Keratinocyte (primary cell): ENCODE data around the gene ITGB4. TPM values are rescaled to one million over a fixed set of nuclear protein-coding genes. Genes with fewer than 3 reads are reported as not detected.

Source experiments
- DNase-seq: peaks from one replicate; pipeline ENCODE4 v3.0.0-alpha.2; 2011; ENCODE audit warnings: low read depth, missing footprints, low spot score
- FAIRE-seq: peaks from 2 replicates; lab custom pipeline; 2011; peaks lifted over from hg19 to GRCh38; lab: Jason Lieb, UNC
- H2AFZ ChIP-seq: 2 replicates; pipeline ENCODE4 v1.6.0; 2012; ENCODE audit warnings: low read length, control low read depth, inconsistent platforms; ENCODE audit not compliant: control insufficient read depth
- H3K27ac ChIP-seq: 2 replicates; pipeline ENCODE4 v1.5.1; 2011; ENCODE audit warnings: low read length; ENCODE audit not compliant: control insufficient read depth, insufficient read depth
- H3K27me3 ChIP-seq: 3 replicates; pipeline ENCODE4 v1.6.0; 2011; ENCODE audit warnings: low read length; ENCODE audit not compliant: control insufficient read depth, insufficient read depth; ENCODE audit errors: extremely low read depth
- H3K36me3 ChIP-seq, 2 experiments: 2 replicates in 1 of 2; 3 replicates in 1 of 2; pipeline ENCODE4 v1.5.1; 2011; ENCODE audit warnings: low read length in 2 of 2, mild to moderate bottlenecking in 1 of 2; ENCODE audit not compliant: control insufficient read depth in 2 of 2, insufficient read depth in 2 of 2; ENCODE audit errors: extremely low read depth in 1 of 2
- H3K4me1 ChIP-seq: 3 replicates; pipeline ENCODE4 v1.5.1; 2011; ENCODE audit warnings: low read length; ENCODE audit not compliant: control insufficient read depth, insufficient read depth; ENCODE audit errors: extremely low read depth
- H3K4me2 ChIP-seq: 3 replicates; pipeline ENCODE4 v1.6.0; 2011; ENCODE audit warnings: low read depth, low read length; ENCODE audit not compliant: control insufficient read depth, insufficient read depth; ENCODE audit errors: extremely low read depth
- H3K4me3 ChIP-seq, 3 experiments: fragments of 200-600 bp in 1 of 3; sonication (generic) in 1 of 3; 2 replicates in 2 of 3; 3 replicates in 1 of 3; pipeline ENCODE4 v1.5.1; 2011 to 2016; ENCODE audit warnings: low read length in 3 of 3, mild to moderate bottlenecking in 3 of 3, control low read depth in 2 of 3, inconsistent platforms in 1 of 3, low read depth in 1 of 3, mixed read lengths in 1 of 3, mixed run types in 1 of 3, moderate library complexity in 1 of 3; ENCODE audit not compliant: control insufficient read depth in 2 of 3, insufficient read depth in 2 of 3; ENCODE audit errors: extremely low read depth in 1 of 3
- H3K79me2 ChIP-seq: 2 replicates; pipeline ENCODE4 v1.6.0; 2012; ENCODE audit warnings: low read length; ENCODE audit not compliant: control insufficient read depth, insufficient read depth
- H3K9ac ChIP-seq: 3 replicates; pipeline ENCODE4 v1.6.0; 2011; ENCODE audit warnings: low read length; ENCODE audit not compliant: control insufficient read depth, insufficient read depth; ENCODE audit errors: extremely low read depth
- H3K9me1 ChIP-seq: 3 replicates; pipeline ENCODE4 v1.6.0; 2011; ENCODE audit warnings: low read length; ENCODE audit not compliant: control insufficient read depth, insufficient read depth; ENCODE audit errors: extremely low read depth
- H3K9me3 ChIP-seq: 2 replicates; pipeline ENCODE4 v1.5.1; 2012; ENCODE audit warnings: low read depth, low read length; ENCODE audit not compliant: control insufficient read depth
- H4K20me1 ChIP-seq: 3 replicates; pipeline ENCODE4 v1.6.0; 2011; ENCODE audit warnings: low read length; ENCODE audit not compliant: control insufficient read depth, insufficient read depth; ENCODE audit errors: extremely low read depth
- CTCF ChIP-seq, 3 experiments: IDR thresholded peaks in 1 of 3; conservative IDR thresholded peaks in 1 of 3; optimal IDR thresholded peaks in 1 of 3; 2 replicates in 2 of 3; 3 replicates in 1 of 3; pipeline versions ENCODE3 to v1.5.1; 2011; ENCODE audit warnings: low read length in 3 of 3, mild to moderate bottlenecking in 3 of 3, moderate library complexity in 2 of 3, control low read depth in 1 of 3, inconsistent platforms in 1 of 3; ENCODE audit not compliant: insufficient read depth in 2 of 3; ENCODE audit errors: extremely low read depth in 1 of 3
- EZH2 ChIP-seq: IDR thresholded peaks from one replicate; pipeline ENCODE4 v1.6.1; 2012; ENCODE audit warnings: inconsistent platforms, mild to moderate bottlenecking, low read length, moderate library complexity
- dilution Hi-C: fragments of 300-500 bp; cut with MboI; formaldehyde crosslinking; loops from one replicate; pipeline ENCODE4 v1.7.0; 2020; ENCODE audit warnings: low sequenced_read_pairs; ENCODE audit not compliant: extremely low pct_ligation_motif_present
- polyA plus RNA-seq, 5 experiments: library from polyadenylated mRNA; depleted of rRNA in 3 of 5; stranded (reverse) in 3 of 5; stranded (forward) in 1 of 5; unstranded in 1 of 5; fragments of >200 nt; gene quantifications; 1 replicate in 1 of 5; 2 replicates in 3 of 5; 3 replicates in 1 of 5; pipeline versions ENCODE4 v1.2.1 to v1.2.3, GENCODE V29; 2011 to 2012; ENCODE audit warnings: missing spikeins in 2 of 5, low read depth in 1 of 5, low replicate concordance in 1 of 5

Gene ITGB4
- polyA plus RNA-seq, 1 donor (not counting 4 experiments of a cell fraction or from before 2014, with no cell fraction given): 761 TPM

- peak overlapping the region; percentile 93 for H3K4me2 ChIP-seq
- TF ChIP-seq EZH2 (no peak), CTCF (optimal IDR thresholded peaks at IDR 0.05 in 1 of 3, IDR thresholded peaks at IDR 0.05 in 1 of 3, conservative IDR thresholded peaks at IDR 0.05 in 1 of 3; ENCODE audit: extremely low read depth in 1 of 3, insufficient read depth in 2 of 3, low read length in 3 of 3) (no peak)
- H3K9me1 ChIP-seq: no peaks in the 10 kb centered on the region
- H3K9me3 ChIP-seq: no peaks in the 10 kb centered on the region
- peaks cover 31% of the 10 kb centered on the region for H3K4me1 ChIP-seq
- H3K79me2 ChIP-seq: peaks cover 54% of the 10 kb centered on the region
- no peak for FAIRE-seq
- dilution Hi-C loops: loop anchor here (10.0 kb wide), 1 partner anchor 47 kb away; no protein-coding TSS in a partner anchor
- no peaks in the 10 kb centered on the region for H3K27me3 ChIP-seq
- no peak overlapping the region for H2AFZ ChIP-seq
- no peak for DNase-seq
- H4K20me1 ChIP-seq: peaks cover 25% of the 10 kb centered on the region
- H3K9ac ChIP-seq: peak overlapping the region; percentile 98
- peak overlapping the region; percentile 93 to 100 (median 100) for H3K4me3 ChIP-seq
- H3K27ac ChIP-seq: peak overlapping the region; percentile 94
- peaks cover 24 to 44% of the 10 kb centered on the region in 2 experiments for H3K36me3 ChIP-seq
Observed at GRCh38 chr17:75721463-75722011, 278 bp downstream of the ITGB4 start.

GRCh38 chr17:75722076-75722475 is 817 bp downstream of the ITGB4 start:
- Histone ChIP-seq H3K79me2 (peaks cover 57% of the 10 kb centered on the region), H4K20me1 (peaks cover 27% of the 10 kb centered on the region), H3K27ac (peak overlapping the region; percentile 94), H2AFZ (no peak overlapping the region), H3K27me3 (no peaks in the 10 kb centered on the region), H3K9me1 (no peaks in the 10 kb centered on the region), H3K9me3 (no peaks in the 10 kb centered on the region), H3K4me3 (peak overlapping the region; percentile 93 to 100 (median 100)), H3K36me3 (peaks cover 24 to 46% of the 10 kb centered on the region in 2 experiments), H3K4me2 (peak overlapping the region; percentile 93), H3K4me1 (peaks cover 31% of the 10 kb centered on the region), H3K9ac (peak overlapping the region; percentile 98)
- DNase-seq (no peak), FAIRE-seq (no peak)
- TF ChIP-seq EZH2: no peak
- dilution Hi-C loops: loop anchor here (10.0 kb wide), 1 partner anchor 47 kb away; no protein-coding TSS in a partner anchor
